Measurements from ENCODE around the gene ELF1.
"Not testable (repeated sequence)": the region's sequence is repeated elsewhere in the genome, so short reads cannot be mapped to it uniquely, and the experiment has no call there.

ELF1 gene

DNA sequence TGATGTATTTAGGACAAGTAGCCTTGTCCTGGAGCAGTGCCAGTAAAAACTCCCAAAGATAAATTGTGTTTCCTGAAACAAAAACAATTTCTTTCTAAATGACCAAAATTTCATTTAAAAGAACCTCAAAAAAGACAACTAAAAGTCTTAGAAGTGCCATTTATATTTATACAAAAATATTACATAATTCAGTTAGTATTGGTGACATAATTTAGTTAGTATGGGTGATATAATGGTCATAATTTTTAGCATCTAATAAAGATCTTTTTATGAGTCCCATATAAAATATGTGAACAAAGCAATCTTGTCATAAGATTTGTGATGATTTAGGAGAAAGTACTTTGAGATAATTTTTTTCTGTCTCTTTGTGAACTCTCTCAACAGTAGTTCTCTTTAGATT lies 76.0 kb downstream of the ELF1 start:
- TF ChIP-seq CTCF (IDR thresholded peaks at IDR 0.05; ENCODE audit: insufficient read depth, low read depth, low read length, missing control alignments), result no peak
- no peak overlapping the region for H3K4me3 ChIP-seq (ENCODE audit: low read length)
- no peak for DNase-seq (ENCODE audit: low read depth)

GRCh38 chr13:40941581-40941980 lies 77.5 kb downstream of the ELF1 start:
- DNase-seq (ENCODE audit: low read depth), result no peak
- H3K4me3 ChIP-seq (ENCODE audit: low read length), result no peak overlapping the region
- TF ChIP-seq CTCF (IDR thresholded peaks at IDR 0.05; ENCODE audit: insufficient read depth, low read depth, low read length, missing control alignments), result no peak

GRCh38 chr13:40940841-40941240 lies 78.3 kb downstream of the ELF1 start:
- no peak overlapping the region for H3K4me3 ChIP-seq (ENCODE audit: low read length)
- TF ChIP-seq CTCF (IDR thresholded peaks at IDR 0.05; ENCODE audit: insufficient read depth, low read depth, low read length, missing control alignments), result no peak
- no peak for DNase-seq (ENCODE audit: low read depth)

DNA sequence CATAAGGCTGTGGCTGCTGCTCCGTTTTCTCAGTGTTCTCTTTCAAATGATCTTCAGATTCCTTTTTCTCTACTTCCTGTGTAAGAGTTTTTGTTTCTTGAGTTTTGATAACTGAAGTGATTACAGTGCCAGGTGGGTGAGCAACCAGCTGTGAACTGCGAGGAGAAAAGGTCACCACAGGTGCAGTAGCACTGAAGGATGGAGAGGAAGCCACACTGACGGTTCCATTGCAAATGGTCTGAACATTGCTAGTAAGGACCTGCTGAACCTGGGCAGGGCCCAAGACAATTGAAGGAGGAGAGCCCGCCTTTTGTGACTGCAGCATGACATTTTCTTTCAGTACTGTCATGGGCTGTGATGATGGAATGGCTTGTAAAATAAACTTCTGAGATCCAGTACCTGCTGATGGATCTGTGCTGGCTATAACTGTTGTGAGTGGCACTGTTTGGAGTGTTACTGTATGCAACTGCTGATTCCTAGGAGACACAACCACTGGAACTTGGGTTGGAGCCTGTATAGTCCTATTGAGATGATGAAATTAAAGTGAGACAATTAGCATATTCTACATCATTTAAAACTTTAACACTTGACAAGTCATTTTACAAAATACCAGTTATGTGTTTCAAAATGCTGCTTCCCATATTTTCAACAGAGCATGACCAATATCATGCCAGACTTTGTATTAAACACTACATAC lies 85.5 kb downstream of the ELF1 start:
- H3K4me3 ChIP-seq (ENCODE audit: low read length), result no peak overlapping the region
- TF ChIP-seq CTCF (IDR thresholded peaks at IDR 0.05; ENCODE audit: insufficient read depth, low read depth, low read length, missing control alignments), result no peak
- DNase-seq (ENCODE audit: low read depth), result no peak

GRCh38 chr13:40932252-40932651 lies 86.9 kb downstream of the ELF1 start:
- H3K4me3 ChIP-seq (ENCODE audit: low read length), result no peak overlapping the region
- DNase-seq (ENCODE audit: low read depth), result no peak

DNA sequence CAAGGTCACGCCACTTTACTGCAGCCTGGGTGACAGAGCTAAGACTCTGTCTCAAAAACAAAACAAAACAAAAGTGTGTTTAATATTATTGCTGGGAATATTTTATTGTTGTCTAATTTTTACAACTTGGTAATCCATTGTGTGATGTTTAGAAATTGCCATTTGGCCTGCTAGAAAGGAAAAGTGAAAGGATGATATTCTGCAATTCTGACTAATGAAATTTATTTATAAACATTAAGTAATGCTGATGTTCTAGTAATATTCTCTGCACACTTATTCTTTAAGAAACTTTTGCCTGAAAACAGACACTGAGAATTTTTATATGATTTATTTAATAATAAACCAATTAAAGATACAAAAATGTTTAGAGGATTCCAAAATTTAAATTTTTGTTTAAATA lies 87.4 kb downstream of the ELF1 start:
- H3K4me3 ChIP-seq (ENCODE audit: low read length), result no peak overlapping the region
- no peak for TF ChIP-seq CTCF (IDR thresholded peaks at IDR 0.05; ENCODE audit: insufficient read depth, low read depth, low read length, missing control alignments)
- DNase-seq (ENCODE audit: low read depth), result no peak

More at GRCh38 chr13:40932252-40932651, 86.9 kb downstream of the ELF1 start:
- no peak for TF ChIP-seq CTCF (IDR thresholded peaks at IDR 0.05; ENCODE audit: insufficient read depth, low read depth, low read length, missing control alignments)

DNA sequence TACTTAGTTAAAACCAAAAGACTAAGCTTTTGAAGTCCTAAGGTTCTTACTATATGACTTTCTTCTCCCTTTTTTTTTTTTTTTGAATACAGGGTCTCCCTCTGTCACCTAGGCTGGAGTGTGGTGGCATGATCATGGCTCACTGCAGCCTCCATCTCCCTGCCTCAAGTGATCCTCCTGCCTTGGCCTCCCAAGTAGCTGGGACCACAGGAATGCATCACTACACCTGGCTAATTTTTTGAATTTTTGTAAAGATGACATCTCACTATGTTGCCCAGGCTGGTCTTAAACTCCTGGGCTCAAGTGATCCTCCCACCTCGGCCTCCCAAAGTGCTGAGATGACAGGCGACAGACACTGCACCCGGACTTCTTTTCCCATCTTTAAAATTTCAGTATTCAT lies 89.2 kb downstream of the ELF1 start:
- DNase-seq (ENCODE audit: low read depth); H3K4me3 ChIP-seq (ENCODE audit: low read length): not testable (repeated sequence)

Measured in epithelial cell of esophagus (primary cell).